ENCODE results near the gene F2RL3. TPM values are rescaled to one million over a fixed set of nuclear protein-coding genes. Genes with fewer than 3 reads are reported as not detected.

Gene F2RL3
- total and polyA plus RNA-seq, 9 of the 15 experiments (the other 6 are each of a cell fraction or from before 2014, with no cell fraction given): 1.4 to 27.6 (median 11.9) TPM

- 0 out of 2 replicates have a peak, but pooled peaks cover 4% of the 10 kb centered on the region for H3K9me3 ChIP-seq (replicated peaks; ENCODE audit: control insufficient read depth, insufficient read depth, low read depth, low read length)
- peaks cover under 1 to 5% of the 10 kb centered on the region in 2 experiments; a peak in 2 of 5 replicates for H3K27me3 ChIP-seq (ENCODE audit: control insufficient read depth in 2 of 2, insufficient read depth in 2 of 2, low read length in 2 of 2)
- peak overlapping the region; percentile 84 for H2AFZ ChIP-seq (ENCODE audit: low read depth, low read length)
- intact Hi-C loops (cut with micrococcal nuclease) (no loop called here), in situ Hi-C loops (cut with MboI) (no loop called here)
- no peaks in the 10 kb centered on the region for H4K20me1 ChIP-seq (replicated peaks; ENCODE audit: control insufficient read depth, insufficient read depth, low read length)
- 62% methylated on average over 11 of the region's 13 CpGs for WGBS (ENCODE audit: insufficient coverage, low coverage, missing lambda C conversion rate)
- H3K4me3 ChIP-seq: no peak overlapping the region
- ATAC-seq (no peak), DNase-seq (ENCODE audit: extremely low read depth in 1 of 4, low spot score in 3 of 4) (no peak), FAIRE-seq (no peak)
- no peaks in the 10 kb centered on the region for H3K79me2 ChIP-seq (ENCODE audit: control insufficient read depth, insufficient read depth, low read length)
- no peak overlapping the region; a peak in 1 of 4 replicates for H3K9ac ChIP-seq (ENCODE audit: insufficient read depth in 1 of 2, low read depth in 2 of 2, low read length in 2 of 2)
- BruUV-seq (replicated peaks): no TSS peak
- no peaks in the 10 kb centered on the region for H3K9me1 ChIP-seq (ENCODE audit: control insufficient read depth, insufficient read depth, low read length)
- H3K4me1 ChIP-seq (replicated peaks in 1 of 2; ENCODE audit: control insufficient read depth in 2 of 2, insufficient read depth in 2 of 2, low read length in 2 of 2): peaks cover 17 to 32% of the 10 kb centered on the region in 2 experiments; a peak in 4 of 5 replicates
- POLR2A ChIA-PET: interaction anchor here (0.6 to 1.1 kb wide), 2 partner anchors 150 to 690 kb away, joined by 3 read pairs; no protein-coding TSS in a partner anchor
- TF ChIP-seq CEBPB (tag; IDR thresholded peaks at IDR 0.05) (no peak), SFPQ (IDR thresholded peaks at IDR 0.05; ENCODE audit: low read depth, low read length) (no peak), RERE (CRISPR knock-in tag; IDR thresholded peaks at IDR 0.05; ENCODE audit: borderline replicate concordance) (no peak), U2AF1 (optimal IDR thresholded peaks at IDR 0.05; ENCODE audit: low read depth, low read length) (no peak), FIP1L1 (IDR thresholded peaks at IDR 0.05; ENCODE audit: low read depth, low read length, poor library complexity, severe bottlenecking) (no peak), E2F6 (IDR thresholded peaks at IDR 0.05; ENCODE audit: borderline replicate concordance in 1 of 2, extremely low read depth in 1 of 2, insufficient read depth in 1 of 2, insufficient read length in 1 of 2, low read depth in 1 of 2, low read length in 1 of 2, poor library complexity in 1 of 2, severe bottlenecking in 1 of 2) (no peak)
- no peak overlapping the region for H3K27ac ChIP-seq (ENCODE audit: extremely low read depth, low read depth, low read length)
- no peak overlapping the region for H3K4me2 ChIP-seq (ENCODE audit: insufficient read depth, low read length)
- no peaks in the 10 kb centered on the region for H3K36me3 ChIP-seq (ENCODE audit: control insufficient read depth, insufficient read depth, low read length)
- CTCF ChIA-PET (ENCODE audit: low intra/inter-chr PET ratio): no interaction called here
Observed at GRCh38 chr19:16922949-16923348, 34.1 kb downstream of the F2RL3 start.
